ENCODE results near the gene POU2F3. TPM values are rescaled to one million over a fixed set of nuclear protein-coding genes. Genes with fewer than 3 reads are reported as not detected.

POU2F3 gene
- total and polyA plus RNA-seq, 2 of the 13 experiments (the other 11 are each of a cell fraction or from before 2014, with no cell fraction given): not detected

- TF ChIP-seq PRMT3 (CRISPR knock-in tag; IDR thresholded peaks at IDR 0.05; ENCODE audit: borderline replicate concordance, low read depth) (no peak), MBD4 (IDR thresholded peaks at IDR 0.05; ENCODE audit: borderline replicate concordance, low read length) (no peak), HMGA1 (CRISPR knock-in tag; conservative IDR thresholded peaks at IDR 0.05) (no peak), ZNF777 (CRISPR knock-in tag; IDR thresholded peaks at IDR 0.05) (no peak), ZNF75D (CRISPR knock-in tag; IDR thresholded peaks at IDR 0.05; ENCODE audit: borderline replicate concordance) (no peak), ZNF709 (CRISPR knock-in tag; IDR thresholded peaks at IDR 0.05) (no peak)
Measured at GRCh38 chr11:120245434-120245833, 5.5 kb downstream of the POU2F3 start (continued).

DNA sequence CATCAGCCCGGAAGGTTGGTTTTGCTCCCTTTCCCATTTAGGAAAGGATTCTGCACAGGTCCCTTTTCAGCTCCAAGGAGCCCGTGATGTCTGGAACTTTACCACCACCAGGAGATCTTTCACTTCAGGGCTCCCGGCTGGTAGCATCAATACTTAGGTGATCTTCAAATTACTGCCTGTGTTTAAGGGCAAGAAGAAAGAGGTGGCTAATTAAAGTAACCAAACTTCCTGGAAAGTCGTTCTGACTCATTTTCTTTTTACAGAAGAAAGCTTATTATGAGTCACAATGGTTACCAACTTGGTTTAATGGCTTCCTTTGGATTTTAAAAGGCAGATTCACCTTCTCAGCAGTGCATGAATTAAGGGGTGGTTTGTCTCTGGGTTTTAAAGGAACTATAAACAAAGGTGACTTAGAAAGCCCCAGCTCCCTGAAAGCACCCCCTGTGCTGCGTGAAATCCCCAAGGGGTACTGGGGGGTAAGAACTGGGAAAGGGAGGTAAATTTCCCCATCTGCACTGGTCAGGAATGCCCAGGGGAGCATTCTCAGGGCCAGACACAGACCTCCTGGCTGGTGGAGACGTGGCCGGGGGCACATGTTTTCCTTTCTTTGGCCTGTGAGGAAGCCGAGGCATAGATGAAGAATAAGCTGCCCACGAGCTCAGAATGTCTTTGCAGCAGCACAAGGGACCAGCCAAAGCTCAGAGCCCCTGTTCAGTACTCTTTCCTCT is 8.8 kb downstream of the POU2F3 start:
- no peak overlapping the region for H2AFZ ChIP-seq (ENCODE audit: low read length)
- no peak for ATAC-seq
- 14% methylated on average over 9 of the region's 9 CpGs for WGBS (ENCODE audit: low lambda C conversion rate)
- no peak overlapping the region for H3K4me3 ChIP-seq (replicated peaks in 1 of 3; ENCODE audit: insufficient read depth in 1 of 3, low read depth in 2 of 3, low read length in 3 of 3)
- H3K36me3 ChIP-seq (replicated peaks in 1 of 2; ENCODE audit: control insufficient read depth in 1 of 2, insufficient read depth in 2 of 2, low read length in 2 of 2): no peaks in the 10 kb centered on the region
- POLR2A ChIA-PET: no interaction called here
- intact Hi-C loops (cut with micrococcal nuclease; ENCODE audit: unreplicated experiment) (no loop called here), in situ Hi-C loops (cut with HindIII; ENCODE audit: extremely low pct_ligation_motif_present, low pct_unique_long_range_greater_than_20kb) (no loop called here)
- no peak for FAIRE-seq
- no peak for DNase-seq (ENCODE audit: low spot score)
- H3K4me2 ChIP-seq (ENCODE audit: low read depth, low read length): no peak overlapping the region
- no peak overlapping the region for H3K27ac ChIP-seq (ENCODE audit: extremely low read length, insufficient read depth, low read length)
- H3K27me3 ChIP-seq (ENCODE audit: control insufficient read depth in 1 of 2, insufficient read depth in 2 of 2, low read length in 2 of 2): peaks cover 4 to 61% of the 10 kb centered on the region in 2 experiments
- CTCF ChIA-PET (ENCODE audit: low intra/inter-chr PET ratio, low total read pairs): no interaction called here
- no peaks in the 10 kb centered on the region for H4K20me1 ChIP-seq (ENCODE audit: insufficient read depth, low read length)
- H3K79me2 ChIP-seq (ENCODE audit: insufficient read depth, low read length): no peaks in the 10 kb centered on the region
- H3K4me1 ChIP-seq (ENCODE audit: insufficient read depth, low read length): no peaks in the 10 kb centered on the region
- no peaks in the 10 kb centered on the region for H3K9me3 ChIP-seq (ENCODE audit: low read length)
- H3K9ac ChIP-seq (ENCODE audit: insufficient read depth, low read depth, low read length): no peak overlapping the region
- no TSS peak for BruUV-seq (replicated peaks)
- TF ChIP-seq MBD4 (IDR thresholded peaks at IDR 0.05; ENCODE audit: borderline replicate concordance, low read length) (no peak), ZNF766 (CRISPR knock-in tag; IDR thresholded peaks at IDR 0.05; ENCODE audit: borderline replicate concordance) (no peak), SCMH1 (CRISPR knock-in tag; IDR thresholded peaks at IDR 0.05; ENCODE audit: borderline replicate concordance) (no peak), U2AF1 (optimal IDR thresholded peaks at IDR 0.05; ENCODE audit: low read depth, low read length) (no peak), YEATS2 (CRISPR knock-in tag; IDR thresholded peaks at IDR 0.05; ENCODE audit: borderline replicate concordance) (no peak), RBFOX2 (IDR thresholded peaks at IDR 0.05; ENCODE audit: low read depth, low read length) (no peak), NFE2L2 (IDR thresholded peaks at IDR 0.05; ENCODE audit: low read length) (no peak)
- TF ChIP-seq, protein P1, sequence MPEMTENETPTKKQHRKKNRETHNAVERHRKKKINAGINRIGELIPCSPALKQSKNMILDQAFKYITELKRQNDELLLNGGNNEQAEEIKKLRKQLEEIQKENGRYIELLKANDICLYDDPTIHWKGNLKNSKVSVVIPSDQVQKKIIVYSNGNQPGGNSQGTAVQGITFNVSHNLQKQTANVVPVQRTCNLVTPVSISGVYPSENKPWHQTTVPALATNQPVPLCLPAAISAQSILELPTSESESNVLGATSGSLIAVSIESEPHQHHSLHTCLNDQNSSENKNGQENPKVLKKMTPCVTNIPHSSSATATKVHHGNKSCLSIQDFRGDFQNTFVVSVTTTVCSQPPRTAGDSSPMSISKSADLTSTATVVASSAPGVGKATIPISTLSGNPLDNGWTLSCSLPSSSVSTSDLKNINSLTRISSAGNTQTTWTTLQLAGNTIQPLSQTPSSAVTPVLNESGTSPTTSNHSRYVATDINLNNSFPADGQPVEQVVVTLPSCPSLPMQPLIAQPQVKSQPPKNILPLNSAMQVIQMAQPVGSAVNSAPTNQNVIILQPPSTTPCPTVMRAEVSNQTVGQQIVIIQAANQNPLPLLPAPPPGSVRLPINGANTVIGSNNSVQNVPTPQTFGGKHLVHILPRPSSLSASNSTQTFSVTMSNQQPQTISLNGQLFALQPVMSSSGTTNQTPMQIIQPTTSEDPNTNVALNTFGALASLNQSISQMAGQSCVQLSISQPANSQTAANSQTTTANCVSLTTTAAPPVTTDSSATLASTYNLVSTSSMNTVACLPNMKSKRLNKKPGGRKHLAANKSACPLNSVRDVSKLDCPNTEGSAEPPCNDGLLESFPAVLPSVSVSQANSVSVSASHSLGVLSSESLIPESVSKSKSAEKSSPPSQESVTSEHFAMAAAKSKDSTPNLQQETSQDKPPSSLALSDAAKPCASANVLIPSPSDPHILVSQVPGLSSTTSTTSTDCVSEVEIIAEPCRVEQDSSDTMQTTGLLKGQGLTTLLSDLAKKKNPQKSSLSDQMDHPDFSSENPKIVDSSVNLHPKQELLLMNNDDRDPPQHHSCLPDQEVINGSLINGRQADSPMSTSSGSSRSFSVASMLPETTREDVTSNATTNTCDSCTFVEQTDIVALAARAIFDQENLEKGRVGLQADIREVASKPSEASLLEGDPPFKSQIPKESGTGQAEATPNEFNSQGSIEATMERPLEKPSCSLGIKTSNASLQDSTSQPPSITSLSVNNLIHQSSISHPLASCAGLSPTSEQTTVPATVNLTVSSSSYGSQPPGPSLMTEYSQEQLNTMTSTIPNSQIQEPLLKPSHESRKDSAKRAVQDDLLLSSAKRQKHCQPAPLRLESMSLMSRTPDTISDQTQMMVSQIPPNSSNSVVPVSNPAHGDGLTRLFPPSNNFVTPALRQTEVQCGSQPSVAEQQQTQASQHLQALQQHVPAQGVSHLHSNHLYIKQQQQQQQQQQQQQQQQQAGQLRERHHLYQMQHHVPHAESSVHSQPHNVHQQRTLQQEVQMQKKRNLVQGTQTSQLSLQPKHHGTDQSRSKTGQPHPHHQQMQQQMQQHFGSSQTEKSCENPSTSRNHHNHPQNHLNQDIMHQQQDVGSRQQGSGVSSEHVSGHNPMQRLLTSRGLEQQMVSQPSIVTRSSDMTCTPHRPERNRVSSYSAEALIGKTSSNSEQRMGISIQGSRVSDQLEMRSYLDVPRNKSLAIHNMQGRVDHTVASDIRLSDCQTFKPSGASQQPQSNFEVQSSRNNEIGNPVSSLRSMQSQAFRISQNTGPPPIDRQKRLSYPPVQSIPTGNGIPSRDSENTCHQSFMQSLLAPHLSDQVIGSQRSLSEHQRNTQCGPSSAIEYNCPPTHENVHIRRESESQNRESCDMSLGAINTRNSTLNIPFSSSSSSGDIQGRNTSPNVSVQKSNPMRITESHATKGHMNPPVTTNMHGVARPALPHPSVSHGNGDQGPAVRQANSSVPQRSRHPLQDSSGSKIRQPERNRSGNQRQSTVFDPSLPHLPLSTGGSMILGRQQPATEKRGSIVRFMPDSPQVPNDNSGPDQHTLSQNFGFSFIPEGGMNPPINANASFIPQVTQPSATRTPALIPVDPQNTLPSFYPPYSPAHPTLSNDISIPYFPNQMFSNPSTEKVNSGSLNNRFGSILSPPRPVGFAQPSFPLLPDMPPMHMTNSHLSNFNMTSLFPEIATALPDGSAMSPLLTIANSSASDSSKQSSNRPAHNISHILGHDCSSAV (CRISPR knock-in tag; IDR thresholded peaks at IDR 0.05; ENCODE audit: borderline replicate concordance): no peak
